H9 (cell line): Measurements from ENCODE around the gene HKDC1. TPM values are rescaled to one million over a fixed set of nuclear protein-coding genes. Genes with fewer than 3 reads are reported as not detected.

ENCODE experiments used
- DNase-seq: peaks from one replicate; pipeline ENCODE4 v3.0.0-alpha.2; 2017
- H2AFZ ChIP-seq: one replicate; pipeline ENCODE4 v1.6.1; 2013; ENCODE audit warnings: mild to moderate bottlenecking, low read length, control low read depth, moderate library complexity
- H2AK5ac ChIP-seq: 2 replicates; pipeline ENCODE4 v1.6.1; 2013; ENCODE audit warnings: low read length, control low read depth, mixed read lengths; ENCODE audit not compliant: insufficient read length
- H2BK120ac ChIP-seq: one replicate; pipeline ENCODE4 v1.6.1; 2013; ENCODE audit warnings: low read depth, mild to moderate bottlenecking, low read length, control low read depth, inconsistent platforms; ENCODE audit not compliant: poor library complexity, severe bottlenecking
- H2BK12ac ChIP-seq: 2 replicates; pipeline ENCODE4 v1.6.1; 2013; ENCODE audit warnings: low read length, control low read depth, mixed read lengths, low read depth; ENCODE audit not compliant: insufficient read length
- H2BK15ac ChIP-seq: 2 replicates; pipeline ENCODE4 v1.6.1; 2013; ENCODE audit warnings: low read depth, low read length, control low read depth
- H2BK20ac ChIP-seq: one replicate; pipeline ENCODE4 v1.6.1; 2013; ENCODE audit warnings: low read depth, mild to moderate bottlenecking, low read length, control low read depth, inconsistent platforms; ENCODE audit not compliant: poor library complexity, severe bottlenecking
- H2BK5ac ChIP-seq: 2 replicates; pipeline ENCODE4 v1.6.1; 2013; ENCODE audit warnings: low read length, control low read depth, mixed read lengths; ENCODE audit not compliant: insufficient read length
- H3K14ac ChIP-seq: 2 replicates; pipeline ENCODE4 v1.6.1; 2013; ENCODE audit warnings: low read length, control low read depth; ENCODE audit not compliant: insufficient read depth
- H3K18ac ChIP-seq: 2 replicates; pipeline ENCODE4 v1.6.1; 2013; ENCODE audit warnings: low read depth, mild to moderate bottlenecking, mixed read lengths, low read length, control low read depth; ENCODE audit not compliant: insufficient read length
- H3K23ac ChIP-seq: 2 replicates; pipeline ENCODE4 v1.6.1; 2013; ENCODE audit warnings: low read length, control low read depth, mixed read lengths, low read depth; ENCODE audit not compliant: insufficient read length
- H3K23me2 ChIP-seq: 2 replicates; pipeline ENCODE4 v1.6.1; 2013; ENCODE audit warnings: low read depth, mild to moderate bottlenecking, mixed read lengths, low read length, control low read depth; ENCODE audit not compliant: insufficient read length, poor library complexity, severe bottlenecking
- H3K27ac ChIP-seq: 2 replicates; pipeline ENCODE4 v1.5.1; 2013; ENCODE audit warnings: low read length, control low read depth, mixed read lengths, low read depth; ENCODE audit not compliant: insufficient read length
- H3K27me3 ChIP-seq: 2 replicates; pipeline ENCODE4 v1.6.1; 2013; ENCODE audit warnings: low read length, control low read depth, inconsistent platforms; ENCODE audit not compliant: insufficient read depth
- H3K4ac ChIP-seq: 2 replicates; pipeline ENCODE4 v1.6.1; 2013; ENCODE audit warnings: low read depth, mild to moderate bottlenecking, control low read depth, inconsistent platforms, low read length, moderate library complexity
- H3K4me1 ChIP-seq: 2 replicates; pipeline ENCODE4 v1.6.1; 2013; ENCODE audit warnings: low read length, control low read depth, inconsistent platforms; ENCODE audit not compliant: insufficient read depth
- H3K4me2 ChIP-seq: 2 replicates; pipeline ENCODE4 v1.6.1; 2013; ENCODE audit warnings: low read length, control low read depth, mixed read lengths; ENCODE audit not compliant: insufficient read length, insufficient read depth
- H3K56ac ChIP-seq: 2 replicates; pipeline ENCODE4 v1.6.1; 2013; ENCODE audit warnings: low read depth, mild to moderate bottlenecking, mixed read lengths, low read length, control low read depth; ENCODE audit not compliant: insufficient read length
- H3K79me1 ChIP-seq: 2 replicates; pipeline ENCODE4 v1.6.1; 2013; ENCODE audit warnings: low read depth, mild to moderate bottlenecking, moderate library complexity, low read length, control low read depth, inconsistent platforms; ENCODE audit not compliant: insufficient read depth, poor library complexity, severe bottlenecking
- H3K79me2 ChIP-seq: 2 replicates; pipeline ENCODE4 v1.6.1; 2013; ENCODE audit warnings: low read length, control low read depth, inconsistent platforms; ENCODE audit not compliant: insufficient read depth
- H3K9ac ChIP-seq: 2 replicates; pipeline ENCODE4 v1.6.1; 2013; ENCODE audit warnings: low read length, control low read depth, mixed read lengths; ENCODE audit not compliant: insufficient read length; ENCODE audit errors: extremely low read depth
- H3K9me3 ChIP-seq: one replicate; pipeline ENCODE4 v1.6.1; 2013; ENCODE audit warnings: low read depth, low read length, inconsistent platforms; ENCODE audit not compliant: control insufficient read depth
- H3T11ph ChIP-seq: one replicate; pipeline ENCODE4 v1.6.1; 2013; ENCODE audit warnings: mild to moderate bottlenecking, low read length, control low read depth, inconsistent platforms
- H4K20me1 ChIP-seq: one replicate; pipeline ENCODE4 v1.6.1; 2013; ENCODE audit not compliant: control insufficient read depth, insufficient read length, insufficient read depth
- H4K5ac ChIP-seq: 2 replicates; pipeline ENCODE4 v1.6.1; 2013; ENCODE audit warnings: low read depth, mild to moderate bottlenecking, mixed read lengths, low read length, control low read depth; ENCODE audit not compliant: insufficient read length
- H4K8ac ChIP-seq: replicated peaks from 2 replicates; pipeline ENCODE4 v1.6.1; 2013; ENCODE audit warnings: low read length, control low read depth, mixed read lengths, low read depth; ENCODE audit not compliant: insufficient read length
- H4K91ac ChIP-seq: 2 replicates; pipeline ENCODE4 v1.6.1; 2013; ENCODE audit warnings: low read depth, mild to moderate bottlenecking, moderate library complexity, mixed read lengths, low read length, control low read depth; ENCODE audit not compliant: insufficient read length
- H3K27ac Mint-ChIP-seq, 3 experiments: 2 replicates in 2 of 3; 3 replicates in 1 of 3; pipeline ENCODE4 v1.8.0; 2020 to 2021; ENCODE audit warnings: mixed read lengths in 3 of 3, mild to moderate bottlenecking in 1 of 3, moderate library complexity in 1 of 3
- H3K27me3 Mint-ChIP-seq: 2 replicates; pipeline ENCODE4 v1.8.0; 2021; ENCODE audit warnings: low read depth, mild to moderate bottlenecking, moderate library complexity, mixed read lengths
- H3K36me3 Mint-ChIP-seq, 3 experiments: 2 replicates in 2 of 3; 3 replicates in 1 of 3; pipeline ENCODE4 v1.8.0; 2020 to 2021; ENCODE audit warnings: low read depth in 3 of 3, mixed read lengths in 3 of 3; ENCODE audit not compliant: insufficient read depth in 1 of 3
- H3K4me1 Mint-ChIP-seq, 2 experiments: 2 replicates each; pipeline ENCODE4 v1.8.0; 2020; ENCODE audit warnings: mixed read lengths in 2 of 2
- H3K4me3 Mint-ChIP-seq, 2 experiments: 2 replicates in 1 of 2; 3 replicates in 1 of 2; pipeline ENCODE4 v1.8.0; 2020 to 2021; ENCODE audit warnings: mild to moderate bottlenecking in 2 of 2, mixed read lengths in 2 of 2, moderate library complexity in 1 of 2
- H3K9me3 Mint-ChIP-seq, 2 experiments: 2 replicates in 1 of 2; 3 replicates in 1 of 2; pipeline ENCODE4 v1.8.0; 2020; ENCODE audit warnings: mild to moderate bottlenecking in 2 of 2, mixed read lengths in 2 of 2, moderate library complexity in 1 of 2
- CTCF ChIP-seq: fragments of 200-600 bp; sonication (generic); conservative IDR thresholded peaks from 3 replicates; pipeline ENCODE4 v1.8.0; 2021; ENCODE audit warnings: antibody characterized with exemption, mild to moderate bottlenecking
- WGBS: extraction: QIAGEN DNeasy Blood & Tissue Kit; methylation state at CpG from one replicate; pipeline ENCODE4 v1.1.7; 2013; ENCODE audit warnings: missing lambda C conversion rate, low lambda C conversion rate, mixed read lengths; ENCODE audit not compliant: insufficient read length; ENCODE audit errors: extremely low coverage; 5-methylcytosine and 5-hydroxymethylcytosine counted together
- total RNA-seq: library from RNA; stranded (reverse); gene quantifications from 2 replicates; pipeline ENCODE4 v1.2.1, GENCODE V29; 2021

Gene HKDC1
- total RNA-seq, 1 experiment from 2014 or later: not detected

DNA sequence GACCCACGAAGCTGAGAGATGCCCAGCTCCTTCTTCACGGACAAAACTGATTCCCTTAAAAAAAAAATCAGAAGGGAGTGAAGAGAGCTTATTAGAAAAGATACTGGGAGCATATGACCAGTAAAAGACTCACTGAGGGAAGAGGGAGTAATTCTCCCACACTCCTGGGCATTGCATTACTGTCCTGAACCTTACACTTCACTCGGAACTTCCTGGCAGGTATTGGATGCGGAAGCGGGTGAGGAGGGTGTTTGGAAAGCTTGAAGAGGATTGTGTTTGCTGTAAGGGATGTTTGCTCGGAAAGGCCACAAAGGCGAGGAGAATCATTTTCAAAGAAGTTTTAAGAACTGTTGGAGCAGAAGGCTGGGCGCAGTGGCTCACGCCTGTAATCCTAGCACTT is 375 bp downstream of the HKDC1 start:
- DNase-seq: no peak
- no peak overlapping the region for H3K4me2 ChIP-seq
- H3K4me1 ChIP-seq: peaks cover 4% of the 10 kb centered on the region; the same call in 1 of the 2 replicates
- no peaks in the 10 kb centered on the region for H3K79me2 ChIP-seq
- no peak overlapping the region for H3K18ac ChIP-seq
- H3K27ac Mint-ChIP-seq: no peak overlapping the region
- H3K4me3 Mint-ChIP-seq: no peak overlapping the region
- H3K4ac ChIP-seq: no peak overlapping the region
- H3K9ac ChIP-seq: no peak overlapping the region
- H3K27ac ChIP-seq: no peak overlapping the region
- H3K79me1 ChIP-seq: no peaks in the 10 kb centered on the region
- no peak overlapping the region for H3K14ac ChIP-seq
- H3K36me3 Mint-ChIP-seq: no peaks in the 10 kb centered on the region
- TF ChIP-seq CTCF: no peak
- no peak overlapping the region for H2AFZ ChIP-seq
- no peak overlapping the region for H2BK15ac ChIP-seq
- no peak overlapping the region for H2BK5ac ChIP-seq
- no peak overlapping the region for H3K23ac ChIP-seq
- H4K8ac ChIP-seq: no peak overlapping the region
- no peak overlapping the region for H2BK120ac ChIP-seq
- no peaks in the 10 kb centered on the region for H3K23me2 ChIP-seq
- no peak overlapping the region for H4K91ac ChIP-seq
- H3K4me1 Mint-ChIP-seq: peaks cover 10% of the 10 kb centered on the region in 2 experiments
- H4K5ac ChIP-seq: no peak overlapping the region
- no peak overlapping the region for H2AK5ac ChIP-seq
- no peak overlapping the region for H3K56ac ChIP-seq
- no peak overlapping the region for H2BK12ac ChIP-seq
- no peaks in the 10 kb centered on the region for H3K9me3 Mint-ChIP-seq
- H3K27me3 Mint-ChIP-seq: no peaks in the 10 kb centered on the region
- no CpG with 5 or more reads among the region's 9 CpGs for WGBS
- H4K20me1 ChIP-seq: no peaks in the 10 kb centered on the region
- no peaks in the 10 kb centered on the region for H3K9me3 ChIP-seq
- H3T11ph ChIP-seq: no peak overlapping the region
- no peak overlapping the region for H2BK20ac ChIP-seq
- no peaks in the 10 kb centered on the region for H3K27me3 ChIP-seq
